AG04450 (cell line): ENCODE results near the gene KCTD1. TPM values are rescaled to one million over a fixed set of nuclear protein-coding genes. Genes with fewer than 3 reads are reported as not detected.

Source experiments
- CTCF ChIA-PET: fragments of 300-600, 350-600 bp; formaldehyde crosslinking; extraction: SDS; loops from one replicate; lab custom pipeline; 2022; ENCODE audit warnings: antibody characterized with exemption, inconsistent platforms; lab: Charles Lee
- POLR2A ChIA-PET: fragments of 350-600 bp; formaldehyde crosslinking; extraction: SDS; loops from one replicate; lab custom pipeline; 2021; ENCODE audit warnings: antibody characterized with exemption, inconsistent platforms; lab: Yijun Ruan, JAX
- DNase-seq: peaks from one replicate; pipeline ENCODE4 v3.0.0-alpha.2; 2011; ENCODE audit warnings: low read depth, low spot score
- H3K27ac ChIP-seq: one replicate; pipeline ENCODE4 v1.5.1; 2012; ENCODE audit warnings: low read depth, low read length, control low read depth
- H3K27me3 ChIP-seq: one replicate; pipeline ENCODE4 v1.6.0; 2012; ENCODE audit warnings: low read length; ENCODE audit not compliant: control insufficient read depth, insufficient read depth
- H3K4me3 ChIP-seq: 2 replicates; pipeline ENCODE4 v1.5.1; 2011; ENCODE audit warnings: mild to moderate bottlenecking, low read depth, low read length, control low read depth
- H3K9me3 ChIP-seq: 2 replicates; pipeline ENCODE4 v1.5.1; 2012; ENCODE audit warnings: low read length; ENCODE audit not compliant: control insufficient read depth, insufficient read depth
- CTCF ChIP-seq: IDR thresholded peaks from 2 replicates; pipeline ENCODE4 v1.5.1; 2011; ENCODE audit warnings: low read depth, low read length, control low read depth, inconsistent platforms
- polyA minus RNA-seq: library from RNA; depleted of rRNA, polyadenylated mRNA; stranded (reverse); fragments of >200 nt; gene quantifications from 2 replicates; pipeline ENCODE4 v1.2.3, GENCODE V29; 2011; rRNA and poly(A)+ RNA removed
- polyA plus RNA-seq: library from polyadenylated mRNA; depleted of rRNA; stranded (reverse); fragments of >200 nt; gene quantifications from 2 replicates; pipeline ENCODE4 v1.2.3, GENCODE V29; 2011; rRNA removed

Gene KCTD1
- 5.0 and 5.4 TPM in 2 replicates for polyA plus RNA-seq
- 10.2 and 10.3 TPM in 2 replicates for polyA minus RNA-seq

DNA sequence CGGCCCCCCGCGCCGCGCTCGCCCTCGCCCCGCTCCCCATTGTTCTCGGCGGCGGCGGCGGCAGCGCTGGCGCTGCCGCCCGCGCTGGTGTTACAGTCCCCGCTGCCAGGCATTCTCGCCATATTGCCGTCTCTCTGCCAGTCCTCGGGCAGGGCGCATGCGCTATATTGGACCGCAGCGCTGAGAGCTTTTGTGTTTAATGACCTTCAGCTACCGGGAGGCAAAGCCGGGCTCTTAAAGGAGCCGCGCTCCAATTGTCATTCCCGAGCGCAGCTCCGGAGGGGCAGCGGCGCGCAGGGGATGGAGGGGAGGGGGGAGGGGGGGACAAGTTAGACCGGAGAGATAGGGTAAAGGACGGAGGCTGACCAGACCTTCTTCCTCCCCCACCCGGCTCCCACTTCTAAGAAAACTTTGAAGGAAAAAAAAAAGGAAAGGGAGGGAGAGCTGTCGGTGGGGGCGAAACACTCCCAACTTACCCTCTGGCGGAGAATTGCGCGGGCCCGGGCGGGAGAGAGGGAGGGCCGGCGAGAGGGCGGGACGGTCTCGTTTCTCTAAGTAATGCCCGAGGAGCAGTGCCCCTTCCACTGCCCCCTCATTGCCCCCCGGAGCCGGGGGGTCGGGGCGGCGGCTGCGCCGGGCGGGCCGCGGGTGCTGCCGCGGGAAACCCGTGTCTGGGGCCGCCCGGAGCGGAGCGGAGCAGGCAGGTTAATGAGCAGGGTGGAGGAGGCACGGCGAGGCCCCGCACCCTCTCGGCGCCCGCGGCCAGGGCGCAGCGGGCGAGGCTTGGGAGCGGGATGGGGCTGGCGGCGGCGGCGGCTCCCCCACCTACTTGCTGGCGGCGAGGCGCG lies at the start of gene KCTD1:
TSS of gene KCTD1 (minus strand) at position 139 of the 848 bp plus-strand sequence. CDS start at position 122, 17 bp downstream.
- DNase-seq, result peak; percentile 55

GRCh38 chr18:26593365-26594320 lies 45.3 kb upstream of the KCTD1 start:
- POLR2A ChIA-PET, result no interaction called here
- CTCF ChIA-PET, result interaction anchor here (1.3 to 1.4 kb wide), 2 partner anchors 209 kb away, joined by 4 to 5 read pairs; no protein-coding TSS in a partner anchor
- no peaks in the 10 kb centered on the region for H3K27me3 ChIP-seq
- no peak overlapping the region for H3K27ac ChIP-seq
- TF ChIP-seq CTCF, result no peak
- no peaks in the 10 kb centered on the region for H3K9me3 ChIP-seq
- DNase-seq, result no peak
- no peak overlapping the region for H3K4me3 ChIP-seq

More for the DNA sequence above, at the start of gene KCTD1:
- Histone ChIP-seq H3K4me3 (peak within 1 kb of the TSS; percentile 77), H3K9me3 (peaks cover 8% of the 10 kb centered on the region; the same call in 1 of the 2 replicates), H3K27ac (no peak within 1 kb of the TSS), H3K27me3 (peaks cover 36% of the 10 kb centered on the region)
- CTCF ChIA-PET, result interaction anchor here (0.6 to 5.0 kb wide), 15 partner anchors 8 to 165 kb away, joined by 3 to 40 read pairs (median 5); no protein-coding TSS in a partner anchor
- no peak for TF ChIP-seq CTCF
- POLR2A ChIA-PET, result interaction anchor here (0.6 to 0.7 kb wide), 2 partner anchors 22 to 105 kb away, joined by 3 to 6 read pairs; no protein-coding TSS in a partner anchor

- ChIA-PET POLR2A (no interaction called here), CTCF (no interaction called here)
- no peaks in the 10 kb centered on the region for H3K9me3 ChIP-seq
- no peak overlapping the region for H3K27ac ChIP-seq
- H3K4me3 ChIP-seq, result no peak overlapping the region
- no peaks in the 10 kb centered on the region for H3K27me3 ChIP-seq
- no peak for DNase-seq
- TF ChIP-seq CTCF, result no peak
Measured at GRCh38 chr18:26584745-26585144, 36.4 kb upstream of the KCTD1 start.

DNA sequence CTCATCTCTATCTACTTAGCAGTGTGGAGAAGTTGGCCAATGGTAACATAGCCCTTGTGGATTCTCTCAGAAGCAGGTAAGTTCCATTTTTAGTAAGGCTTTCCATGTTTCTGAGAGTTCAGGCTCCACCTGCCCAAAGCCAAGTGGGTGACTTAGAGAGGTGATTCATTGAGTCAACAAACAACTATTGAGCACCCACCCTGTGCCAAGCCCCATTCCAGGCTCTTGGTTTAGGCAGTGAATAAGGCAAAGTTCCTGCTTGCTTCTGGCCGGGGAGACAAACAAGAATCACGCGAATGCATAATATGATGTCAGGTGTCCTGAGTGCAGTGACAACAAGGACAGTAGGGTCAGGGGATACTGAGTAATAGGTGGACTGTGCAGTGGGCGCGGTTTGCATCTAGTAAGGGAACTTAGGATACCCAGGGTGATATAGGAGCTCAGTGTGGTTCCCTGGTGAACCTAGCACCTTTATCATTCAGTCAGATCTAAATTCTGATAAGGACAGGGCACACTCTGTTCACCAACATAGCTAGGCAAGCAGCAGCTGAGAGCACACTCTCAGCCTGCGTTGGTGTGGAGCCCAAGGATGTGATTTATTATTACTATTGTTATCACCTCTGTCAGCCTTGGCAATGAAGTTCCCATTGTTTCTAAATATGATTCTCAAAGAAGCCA lies 31.7 kb upstream of the KCTD1 start:
- no peak overlapping the region for H3K4me3 ChIP-seq
- no peak overlapping the region for H3K27ac ChIP-seq
- no peak for DNase-seq
- no peak for TF ChIP-seq CTCF
- no peaks in the 10 kb centered on the region for H3K9me3 ChIP-seq
- ChIA-PET CTCF (no interaction called here), POLR2A (no interaction called here)
- peaks cover 8% of the 10 kb centered on the region for H3K27me3 ChIP-seq
